Endothelial cell of umbilical vein (primary cell): ENCODE measurements around the gene OLFML2A.

Experiments
- CTCF ChIP-seq, 2 donors: IDR thresholded peaks; 1 replicate in 1 of 2; 2 replicates in 1 of 2; pipeline ENCODE4 v1.5.1; 2011; ENCODE audit warnings: low read length in 2 of 2, mild to moderate bottlenecking in 2 of 2, moderate library complexity in 2 of 2, control low read depth in 1 of 2, inconsistent platforms in 1 of 2, low read depth in 1 of 2; ENCODE audit not compliant: insufficient read depth in 1 of 2; ENCODE audit errors: extremely low read depth in 1 of 2
- EZH2 ChIP-seq: IDR thresholded peaks from 2 replicates; pipeline ENCODE4 v1.6.1; 2012; ENCODE audit warnings: borderline replicate concordance, low read depth, mild to moderate bottlenecking, moderate library complexity, low read length, inconsistent platforms; ENCODE audit not compliant: severe bottlenecking
- POLR2AphosphoS5 ChIP-seq: IDR thresholded peaks from 2 replicates; pipeline ENCODE4 v1.6.1; 2012; ENCODE audit warnings: low read depth, mild to moderate bottlenecking, control low read depth, low read length, moderate library complexity; ENCODE audit not compliant: insufficient read depth
- TF ChIP-seq, protein P1 (sequence below): IDR thresholded peaks from 2 replicates; pipeline ENCODE4 v1.6.1; 2011; ENCODE audit not compliant: insufficient read depth, insufficient read length

DNA sequence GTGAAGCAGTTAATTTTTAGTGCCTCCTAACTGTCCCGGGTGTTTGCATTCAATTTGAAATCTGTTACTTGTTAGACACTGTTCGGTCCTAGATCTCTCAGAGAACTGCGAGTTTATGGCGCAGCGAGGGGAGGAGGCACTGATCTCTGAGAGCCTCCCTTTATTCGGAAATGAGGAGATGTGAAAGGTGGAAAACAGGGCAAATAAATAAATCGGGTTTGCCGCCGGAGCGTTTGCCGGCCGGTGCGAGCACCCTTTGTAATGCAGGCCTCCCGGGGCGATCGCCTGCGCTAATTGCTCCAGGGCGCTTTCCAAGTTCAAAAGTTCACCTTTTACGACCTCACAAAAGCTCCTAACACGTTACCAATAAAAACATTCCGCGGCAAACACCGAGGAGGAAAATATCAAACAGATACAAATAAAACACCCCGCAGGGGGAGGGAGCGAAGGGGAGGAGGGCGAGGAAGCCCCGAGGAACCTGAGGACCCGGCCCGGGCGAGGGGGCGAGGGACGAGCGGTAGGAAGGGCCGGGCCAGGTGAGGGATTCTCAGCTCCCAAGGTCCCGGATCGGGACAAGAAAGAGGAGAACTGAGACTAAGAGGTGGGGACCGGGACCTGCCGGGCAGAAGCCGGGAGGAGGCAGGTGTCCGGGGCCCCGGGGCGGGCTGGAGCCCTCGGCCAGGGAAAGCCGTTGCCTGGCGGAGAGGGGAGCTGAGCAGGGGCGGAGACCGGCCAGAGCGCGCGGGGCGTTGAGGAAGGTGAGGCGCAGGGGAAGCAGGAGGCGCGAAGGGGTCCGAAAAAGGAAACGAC is 7.2 kb upstream of the OLFML2A start:
- TF ChIP-seq CTCF (IDR thresholded peaks at IDR 0.05; ENCODE audit: extremely low read depth in 1 of 2, insufficient read depth in 1 of 2, low read depth in 1 of 2, low read length in 2 of 2): no peak
- TF ChIP-seq POLR2AphosphoS5: no peak
- TF ChIP-seq, protein P1, sequence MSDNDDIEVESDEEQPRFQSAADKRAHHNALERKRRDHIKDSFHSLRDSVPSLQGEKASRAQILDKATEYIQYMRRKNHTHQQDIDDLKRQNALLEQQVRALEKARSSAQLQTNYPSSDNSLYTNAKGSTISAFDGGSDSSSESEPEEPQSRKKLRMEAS: no peak
- TF ChIP-seq EZH2: peak; percentile 81
